ENCODE measurements around the gene ANTXR1. TPM values are rescaled to one million over a fixed set of nuclear protein-coding genes. Genes with fewer than 3 reads are reported as not detected.

ANTXR1 gene
- total and polyA plus RNA-seq, 2 donors (not counting 3 experiments of a cell fraction or from before 2014, with no cell fraction given) = 4.2 to 17.3 TPM

- H3K27me3 ChIP-seq (ENCODE audit: control insufficient read depth in 2 of 2, insufficient read depth in 2 of 2, low read length in 2 of 2) = no peaks in the 10 kb centered on the region
- peaks cover 13% of the 10 kb centered on the region for H3K4me1 ChIP-seq (ENCODE audit: control insufficient read depth, extremely low read depth, insufficient read depth, low read length)
- dilution Hi-C loops (cut with MboI; ENCODE audit: extremely low pct_ligation_motif_present, low sequenced_read_pairs) (no loop called here), intact Hi-C loops (cut with micrococcal nuclease) (no loop called here)
- no peak overlapping the region for H3K4me2 ChIP-seq (ENCODE audit: insufficient read depth, low read length)
- no TSS peak for BruUV-seq (replicated peaks)
- no peak overlapping the region for H3K4me3 ChIP-seq (replicated peaks in 1 of 3; ENCODE audit: insufficient read depth in 1 of 3, low read depth in 1 of 3, low read length in 3 of 3)
- no peaks in the 10 kb centered on the region for H3K36me3 ChIP-seq (ENCODE audit: control insufficient read depth in 2 of 2, extremely low read depth in 1 of 2, insufficient read depth in 2 of 2, low read length in 2 of 2)
- no peaks in the 10 kb centered on the region for H3K9me3 ChIP-seq (replicated peaks; ENCODE audit: control insufficient read depth, insufficient read depth, low read length)
- H3K9me1 ChIP-seq (replicated peaks; ENCODE audit: control insufficient read depth, extremely low read depth, insufficient read depth, low read length) = no peaks in the 10 kb centered on the region
- DNase-seq (ENCODE audit: low read depth, low spot score) = no peak
- no peaks in the 10 kb centered on the region for H3K79me2 ChIP-seq (ENCODE audit: control insufficient read depth, insufficient read depth, low read length)
- no peak overlapping the region for H2AFZ ChIP-seq (ENCODE audit: low read depth, low read length)
- CTCF ChIA-PET = no interaction called here
- POLR2A ChIA-PET = no interaction called here
- H3K9ac ChIP-seq (replicated peaks; ENCODE audit: extremely low read depth, insufficient read depth, low read length) = no peak overlapping the region
- H4K20me1 ChIP-seq (replicated peaks; ENCODE audit: control insufficient read depth, extremely low read depth, insufficient read depth, low read length) = no peaks in the 10 kb centered on the region
- no peak for FAIRE-seq
- H3K27ac ChIP-seq (ENCODE audit: insufficient read depth, low read depth, low read length) = no peak overlapping the region
- TF ChIP-seq CTCF (IDR thresholded peaks at IDR 0.05; ENCODE audit: extremely low read depth in 1 of 2, insufficient read depth in 1 of 2, low read depth in 1 of 2, low read length in 2 of 2) (no peak), GATA2 (IDR thresholded peaks at IDR 0.05; ENCODE audit: insufficient read depth, insufficient read length, low read depth, low read length) (no peak), JUN (IDR thresholded peaks at IDR 0.05; ENCODE audit: borderline replicate concordance, insufficient read depth, insufficient read length, low read depth) (no peak), MYC (IDR thresholded peaks at IDR 0.05; ENCODE audit: low read depth, low read length) (no peak), EZH2 (IDR thresholded peaks at IDR 0.05; ENCODE audit: borderline replicate concordance, low read depth, low read length, severe bottlenecking) (no peak), POLR2A (IDR thresholded peaks at IDR 0.05; ENCODE audit: low read depth, low read length) (no peak), POLR2AphosphoS5 (IDR thresholded peaks at IDR 0.05; ENCODE audit: insufficient read depth, low read depth, low read length) (no peak), FOS (IDR thresholded peaks at IDR 0.05; ENCODE audit: borderline replicate concordance, insufficient read depth, low read length) (no peak), MAX (IDR thresholded peaks at IDR 0.05; ENCODE audit: insufficient read depth, insufficient read length) (no peak)
These were observed 198.7 kb downstream of the ANTXR1 start for GRCh38 chr2:69211686-69212085.
